Activated T-cell treated with anti-CD3 and anti-CD28 coated beads for 24 hours (primary cell): ENCODE results near the gene ALG2.
"Not testable (repeated sequence)": the region's sequence is repeated elsewhere in the genome, so short reads cannot be mapped to it uniquely, and the experiment has no call there.

Source experiments
- DNase-seq: peaks from one replicate; pipeline ENCODE4 v3.0.0-alpha.2; 2020; ENCODE audit warnings: low read depth

ALG2 gene

DNA sequence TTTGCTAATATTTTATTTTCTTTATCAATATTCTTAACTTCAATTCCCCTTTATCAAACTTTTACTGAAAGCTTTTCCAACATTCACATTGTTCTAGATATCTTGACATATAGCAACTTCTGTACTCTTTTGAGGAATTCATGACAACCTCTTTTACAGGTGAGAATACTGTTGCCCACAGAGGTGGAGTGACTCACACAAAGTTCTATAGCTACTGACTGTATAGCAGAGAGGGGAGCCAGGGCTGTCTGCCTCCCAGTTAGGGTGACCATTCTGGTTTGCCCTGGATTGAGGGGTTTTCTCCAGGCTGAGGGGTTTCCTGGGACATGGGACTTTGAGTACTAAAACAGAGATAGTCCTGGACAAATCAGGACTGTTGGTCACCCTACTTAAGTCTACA, 16.6 kb upstream of the ALG2 start:
- no peak for DNase-seq

DNA sequence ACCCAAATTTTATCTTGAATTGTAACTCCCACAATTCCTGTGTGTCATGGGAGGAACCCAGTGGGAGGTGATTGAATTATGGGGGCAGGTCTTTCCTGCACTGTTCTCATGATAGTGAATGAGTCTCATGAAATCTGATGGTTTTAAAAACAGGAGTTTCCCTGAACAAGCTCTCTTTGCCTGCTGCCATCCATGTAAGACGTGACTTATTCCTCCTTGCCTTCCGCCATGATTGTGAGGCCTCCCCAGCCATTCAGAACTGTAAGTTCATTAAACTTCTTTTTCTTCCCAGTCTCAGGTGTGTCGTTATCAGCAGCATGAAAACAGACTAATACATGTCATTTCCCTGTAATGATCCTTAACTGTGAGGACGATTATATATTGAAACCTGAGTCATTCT, 16.1 kb upstream of the ALG2 start:
- DNase-seq, result not testable (repeated sequence)

DNA sequence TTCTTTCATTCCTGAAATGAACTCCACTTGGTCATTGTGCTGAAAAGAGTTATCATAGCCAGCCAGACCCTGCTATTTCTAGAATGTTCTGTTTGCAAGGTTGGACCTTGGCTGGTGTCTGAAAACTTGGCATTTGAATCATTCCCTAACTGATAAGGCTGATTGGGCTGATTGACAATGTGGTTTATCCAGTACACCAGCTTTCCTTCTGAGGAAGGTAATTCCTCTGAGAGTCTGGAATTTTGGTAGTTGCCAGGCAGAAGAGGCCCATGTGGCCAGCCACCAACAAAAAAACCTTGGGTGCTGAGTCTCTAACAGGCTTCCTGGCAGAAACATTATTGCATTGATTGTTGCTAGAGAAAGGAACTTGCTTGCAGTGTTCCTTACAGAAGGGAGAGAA, 15.6 kb upstream of the ALG2 start:
- no peak for DNase-seq

DNA sequence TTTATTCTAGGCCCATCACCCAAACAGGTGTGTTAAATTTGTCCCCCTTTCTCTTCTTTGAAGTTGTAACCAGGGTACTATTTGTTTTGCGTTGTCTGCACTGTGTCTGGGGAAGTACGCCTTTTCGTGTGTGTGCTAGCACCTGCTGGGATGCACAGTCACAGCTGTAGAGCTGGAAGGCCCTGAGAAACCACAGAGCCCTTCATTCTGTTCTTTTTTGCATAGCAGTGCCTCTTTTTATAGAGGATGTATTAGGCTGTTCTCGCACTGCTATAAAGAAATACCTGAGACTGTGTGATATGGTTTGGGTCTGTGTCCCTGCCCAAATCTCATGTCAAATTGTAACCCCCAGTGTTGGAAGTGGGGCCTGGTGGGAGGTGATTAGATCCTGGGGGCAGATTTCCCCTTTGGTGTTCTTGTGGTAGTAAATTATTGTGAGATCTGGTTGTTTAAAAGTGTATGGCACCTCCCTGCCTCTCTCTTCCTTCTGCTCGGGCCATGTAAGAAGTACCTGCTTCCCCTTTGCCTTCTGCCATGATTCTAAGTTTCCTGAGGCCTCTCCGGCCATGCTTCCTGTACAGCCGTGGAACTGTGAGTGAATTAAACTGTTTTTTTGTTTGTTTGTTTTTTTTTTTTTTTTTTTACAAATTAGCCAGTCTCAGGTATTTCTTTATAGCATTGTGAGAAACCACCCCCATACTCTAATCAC, 14.3 kb upstream of the ALG2 start:
- DNase-seq, result no peak

DNA sequence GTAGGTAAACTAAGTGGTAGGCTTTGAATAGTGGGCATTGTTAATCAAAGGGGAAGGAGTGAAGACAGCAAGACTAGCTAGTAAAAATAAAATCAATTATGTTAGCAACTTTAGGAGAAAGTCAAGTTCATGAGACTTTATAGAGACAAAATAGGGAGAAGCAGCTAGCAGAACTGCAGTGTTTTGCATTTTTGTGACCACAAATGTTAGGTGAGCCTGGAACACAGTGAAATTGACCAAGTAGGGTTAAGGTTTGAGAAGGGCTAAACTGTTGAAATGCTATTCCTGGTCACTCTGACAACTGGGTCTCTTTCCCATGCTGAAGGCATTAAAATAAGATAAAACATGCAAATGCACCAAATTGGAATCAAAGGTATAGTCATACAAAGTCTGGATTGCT, 13.3 kb upstream of the ALG2 start:
- DNase-seq, result no peak

DNA sequence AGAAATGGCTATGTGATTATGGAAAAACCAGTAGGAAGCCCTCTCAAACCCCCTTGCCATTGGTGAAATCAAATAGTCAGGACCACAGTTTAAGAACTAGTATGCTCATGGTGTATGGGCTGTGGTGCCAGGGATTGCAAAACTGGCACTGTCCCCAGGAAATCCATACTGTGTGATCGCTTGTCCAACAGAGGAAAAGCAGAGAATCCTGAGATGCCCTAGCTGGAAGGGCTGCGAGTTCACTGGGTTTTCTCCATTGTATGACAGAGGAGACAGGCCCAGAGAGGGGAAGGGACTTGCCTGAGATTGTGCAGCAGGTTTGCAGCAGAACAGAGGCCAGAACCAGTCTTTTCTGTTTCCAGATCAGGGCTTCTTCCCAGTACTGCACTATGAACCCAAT, 12.9 kb upstream of the ALG2 start:
- no peak for DNase-seq

DNA sequence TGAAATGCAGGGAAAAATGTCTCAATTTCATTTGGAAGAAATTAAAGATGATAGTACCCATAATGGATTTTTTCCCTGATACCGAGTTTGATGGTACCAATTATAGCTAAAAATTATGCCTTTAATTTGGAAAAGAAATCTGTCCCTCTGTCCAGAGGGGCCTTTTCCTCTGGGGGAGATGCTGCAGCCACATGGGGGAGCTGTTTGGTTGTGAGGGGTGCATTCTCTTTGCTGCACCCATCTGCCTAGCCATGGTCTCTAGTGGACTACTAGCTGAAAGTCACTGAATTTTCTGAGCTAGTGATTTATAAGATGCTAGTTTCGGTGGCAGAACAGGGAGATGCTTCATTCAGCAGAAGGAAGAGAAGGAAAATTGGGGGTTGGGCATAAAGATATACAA, 10.0 kb upstream of the ALG2 start:
- DNase-seq, result no peak

DNA sequence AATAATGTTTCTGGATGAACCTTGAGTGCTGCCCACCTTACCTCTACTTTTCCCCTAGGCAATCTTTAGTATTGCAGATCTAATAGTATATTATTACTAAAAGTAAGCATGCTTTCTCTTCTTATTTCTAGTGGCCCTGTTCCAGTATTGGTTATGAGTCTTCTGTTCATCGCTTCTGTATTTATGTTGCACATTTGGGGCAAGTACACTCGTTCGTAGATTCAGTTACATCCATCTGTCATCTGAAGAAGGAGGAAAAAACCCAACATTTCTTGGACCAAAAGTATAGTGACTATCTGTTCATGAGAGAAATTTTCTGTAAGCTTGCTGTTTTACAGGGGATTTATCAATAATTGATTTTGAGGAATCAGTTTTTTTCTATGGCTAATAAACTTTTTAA, 8.5 kb upstream of the ALG2 start:
- no peak for DNase-seq

DNA sequence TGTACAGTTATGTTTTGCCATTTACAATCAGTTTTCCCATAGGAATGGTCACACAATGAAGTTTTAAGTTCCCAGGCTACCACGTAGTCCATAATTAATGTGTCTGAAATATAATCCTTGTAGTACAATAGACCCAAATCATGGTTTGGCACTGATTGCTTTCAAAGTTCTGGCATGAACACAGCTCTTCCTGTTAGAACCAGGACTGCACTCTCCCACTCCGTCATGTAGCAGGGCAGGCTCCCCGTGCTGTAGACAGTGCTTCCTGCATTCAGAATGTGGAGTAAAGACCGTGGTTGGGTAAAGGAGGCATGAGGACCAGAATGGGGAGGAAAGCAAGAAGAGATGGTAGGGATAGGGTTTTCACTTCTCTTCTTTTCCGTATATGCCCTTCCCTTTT, 4.3 kb upstream of the ALG2 start:
- no peak for DNase-seq

DNA sequence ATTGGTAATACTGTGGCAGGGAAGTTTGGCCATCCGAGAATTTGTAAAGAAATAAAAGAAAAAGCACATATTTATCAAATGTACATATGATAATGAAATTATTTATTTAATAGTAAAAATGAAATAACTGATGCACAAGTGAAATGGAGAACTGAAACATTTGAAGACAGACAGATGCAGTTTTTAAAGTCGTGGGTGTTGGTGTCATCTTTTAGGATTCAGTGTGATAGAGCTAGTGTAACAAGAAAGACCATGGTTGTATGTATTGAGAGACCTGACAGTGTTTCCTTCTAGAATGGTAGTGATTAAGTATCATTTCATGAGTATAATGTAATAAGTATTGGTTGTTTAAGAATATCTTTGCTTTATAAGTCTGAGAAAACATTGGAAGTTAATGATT, 2.7 kb upstream of the ALG2 start:
- no peak for DNase-seq

DNA sequence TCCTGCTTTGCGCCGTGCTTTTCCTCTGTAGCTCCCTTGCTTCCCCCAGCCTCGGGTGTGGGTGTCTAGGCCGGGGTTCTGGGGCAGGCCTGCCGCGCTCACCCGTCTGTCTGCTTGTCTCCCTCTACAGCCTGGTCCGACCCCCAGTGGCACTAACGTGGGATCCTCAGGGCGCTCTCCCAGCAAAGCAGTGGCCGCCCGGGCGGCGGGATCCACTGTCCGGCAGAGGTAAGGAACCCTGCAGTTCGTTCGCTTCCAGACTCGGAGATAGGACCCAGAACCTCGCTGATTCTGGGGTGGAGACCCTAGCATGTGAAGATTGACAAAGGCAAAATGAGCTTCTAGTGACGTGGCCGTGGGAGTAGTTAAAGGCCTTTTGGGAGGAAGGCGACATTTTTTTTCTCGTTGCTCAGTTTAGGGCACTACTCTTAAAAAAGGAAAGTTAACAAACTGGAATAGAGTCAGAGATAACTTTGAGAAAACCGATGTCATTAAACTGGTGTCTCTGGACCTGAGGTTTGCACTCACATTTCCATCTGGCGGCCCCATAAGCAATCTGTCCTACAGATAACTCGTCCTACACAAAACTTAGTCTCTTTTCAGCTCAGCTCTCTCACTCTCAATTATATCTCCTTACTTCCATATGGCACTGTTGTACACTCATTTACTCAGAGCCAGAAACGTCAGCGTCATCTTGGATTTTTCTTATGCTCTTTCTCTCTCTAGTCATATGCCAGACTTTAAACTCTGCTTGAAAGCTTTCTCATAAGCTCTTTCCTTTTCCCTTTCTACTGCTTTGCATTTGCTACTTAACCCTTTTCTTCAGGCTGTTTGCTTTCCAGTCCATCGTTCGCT, 901 bp upstream of the ALG2 start:
- no peak for DNase-seq

DNA sequence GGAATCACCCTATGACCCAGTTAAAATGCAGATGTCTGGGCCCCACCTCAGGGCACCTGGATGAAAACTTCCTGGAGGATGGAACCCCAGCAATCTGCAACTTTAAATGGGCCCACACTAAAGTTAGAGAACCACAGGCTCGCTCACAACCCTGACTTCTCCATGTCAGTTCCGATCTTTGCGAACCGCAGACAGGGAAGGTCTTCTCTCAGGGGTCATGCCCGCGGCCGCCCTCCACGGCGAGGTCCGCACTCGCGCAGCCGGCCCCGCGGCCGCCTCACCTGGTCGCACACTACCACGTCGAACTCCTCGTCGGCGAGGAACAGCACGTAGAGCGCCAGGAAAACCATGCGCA, 499 bp downstream of the ALG2 start:
- no peak for DNase-seq

DNA sequence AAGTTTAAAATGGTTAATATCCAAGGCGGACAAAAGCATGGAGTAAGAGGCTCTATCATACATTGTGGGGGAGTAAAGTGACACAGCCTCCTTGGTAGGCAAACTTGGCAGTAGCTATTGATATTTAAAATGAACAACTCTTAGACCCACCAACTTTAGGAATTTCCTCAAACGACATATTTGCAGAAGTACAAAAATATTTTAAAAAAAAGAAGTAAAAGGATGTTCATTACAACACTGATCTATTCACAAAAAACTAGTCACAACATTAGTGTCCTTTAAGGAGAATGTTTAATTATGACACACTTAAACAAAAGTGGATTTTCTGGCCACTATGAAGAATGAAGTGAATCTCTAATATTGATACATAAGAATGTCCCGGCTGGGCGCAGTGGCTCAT, 1.7 kb downstream of the ALG2 start:
- no peak for DNase-seq

DNA sequence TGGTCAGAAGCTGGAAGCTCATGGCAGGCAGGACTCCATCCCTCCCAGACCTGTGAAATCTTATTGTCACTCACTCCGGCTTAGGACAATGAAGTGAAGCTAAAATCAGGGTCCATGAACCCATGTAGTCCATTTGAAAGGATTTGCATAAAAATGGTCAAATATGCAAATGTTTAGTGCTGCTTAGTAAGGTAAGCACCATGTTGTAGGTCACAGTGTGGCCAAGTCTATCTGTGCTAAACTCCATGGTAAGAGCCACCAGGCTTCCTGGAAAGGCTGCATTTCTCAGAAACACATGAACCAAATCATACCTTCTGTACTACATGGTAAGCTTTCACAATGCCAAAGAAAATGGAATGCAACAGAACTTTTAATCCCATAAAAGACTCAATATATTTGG, 5.7 kb downstream of the ALG2 start:
- no peak for DNase-seq

DNA sequence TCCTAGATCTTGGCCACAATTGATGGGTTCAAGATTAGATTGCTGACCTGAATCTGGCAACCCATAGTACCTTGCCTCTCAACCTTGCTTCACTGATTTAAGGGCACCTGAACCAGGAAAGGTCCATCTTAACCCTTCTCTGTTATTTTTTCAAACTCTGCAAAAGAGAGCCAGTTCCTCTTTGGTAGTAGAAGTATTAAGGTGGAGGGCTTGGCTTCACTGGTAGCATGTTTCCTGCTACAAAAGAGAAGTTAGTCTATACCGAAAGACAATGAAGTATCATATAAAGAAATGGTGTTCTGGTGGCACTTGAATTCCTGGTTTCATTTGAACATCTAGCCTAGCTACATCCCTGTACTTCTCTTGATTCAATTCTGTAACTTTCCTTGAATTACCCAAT, 8.5 kb downstream of the ALG2 start:
- no peak for DNase-seq

DNA sequence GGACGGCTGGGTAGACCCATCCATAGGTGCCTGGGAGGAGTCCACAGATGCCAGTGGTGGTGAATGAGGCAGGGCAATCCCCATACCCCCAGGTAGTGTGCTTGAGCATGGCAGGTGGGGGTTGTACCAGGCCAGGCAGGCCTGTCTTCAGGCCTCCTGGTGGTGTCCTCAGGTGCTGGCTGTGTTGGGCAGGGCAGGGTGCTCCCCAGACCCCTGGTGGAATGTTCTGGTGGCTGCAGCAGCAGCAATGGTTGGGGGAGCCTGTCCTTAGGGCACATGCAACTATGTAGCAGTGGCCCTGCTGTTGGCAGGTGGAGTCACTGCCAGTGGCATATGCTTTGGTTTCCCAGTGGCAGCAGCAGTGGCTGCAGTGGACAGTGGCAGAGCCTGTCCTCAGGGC, 10.0 kb downstream of the ALG2 start:
- DNase-seq, result no peak

DNA sequence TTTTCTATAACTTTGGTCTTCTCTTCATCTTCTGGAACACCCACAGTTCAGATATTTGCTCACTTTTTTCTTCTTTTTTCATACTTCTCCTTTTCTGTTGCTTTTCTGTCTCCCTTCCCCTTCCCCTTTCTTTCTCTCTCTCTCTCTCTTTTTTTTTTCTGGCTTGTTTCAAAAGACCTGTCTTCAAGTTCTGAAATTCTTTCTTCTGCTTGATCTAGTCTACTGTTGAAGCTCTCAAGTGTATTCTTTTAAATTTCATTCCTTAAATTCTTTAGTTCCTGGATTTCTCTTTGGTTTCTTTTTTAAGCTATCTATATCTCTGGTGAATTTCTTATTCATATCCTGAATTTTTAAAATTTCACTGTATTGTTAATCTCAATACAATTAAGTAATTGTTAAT, 11.2 kb downstream of the ALG2 start:
- no peak for DNase-seq

DNA sequence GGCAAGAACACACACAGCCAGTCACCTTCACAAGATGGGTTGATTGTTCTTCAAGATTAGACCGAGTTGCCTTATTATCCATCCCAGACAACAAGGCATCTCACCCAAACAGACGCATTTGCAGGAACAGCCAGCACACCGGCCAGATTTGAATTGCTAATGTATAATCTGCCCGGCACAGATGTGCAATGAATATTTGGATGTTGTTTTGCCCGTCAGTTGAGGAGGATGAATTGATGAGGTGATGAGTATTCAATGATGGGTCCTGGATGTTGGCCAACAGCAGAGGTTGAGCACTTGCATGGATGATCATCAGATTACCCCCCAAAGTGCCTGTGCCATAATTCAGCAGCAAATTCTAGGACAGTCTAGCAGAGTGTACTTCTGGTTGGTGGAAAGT, 20.1 kb downstream of the ALG2 start:
- DNase-seq, result no peak

DNA sequence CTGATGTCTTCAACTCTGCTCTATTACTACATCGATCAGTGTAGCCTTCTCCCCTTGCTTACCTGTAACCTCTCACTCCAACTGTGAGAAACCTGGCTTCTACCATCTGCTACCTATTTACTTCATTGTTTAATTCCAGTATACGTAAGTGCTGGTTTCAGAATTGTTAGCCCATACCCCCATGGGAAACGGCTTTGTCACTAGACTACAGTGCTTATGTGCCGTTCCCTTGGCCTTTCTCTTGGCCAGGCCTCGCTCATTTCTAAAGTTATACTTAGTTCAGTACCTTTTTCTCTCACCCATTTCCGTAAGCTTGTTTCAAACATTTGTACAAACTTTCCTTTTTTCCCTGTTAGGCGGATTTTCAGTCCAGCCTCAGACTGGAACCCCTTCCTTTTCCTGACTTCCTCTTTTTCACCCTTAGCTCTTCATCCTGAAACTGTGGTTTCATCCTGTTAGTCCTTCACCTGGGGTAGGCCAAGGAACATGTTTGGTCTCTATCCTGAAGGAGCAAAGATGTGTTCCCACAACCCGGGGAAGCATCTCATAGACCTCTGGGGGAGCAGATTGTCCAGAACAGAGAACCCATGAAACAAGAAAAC, 21.7 kb downstream of the ALG2 start:
- no peak for DNase-seq

DNA sequence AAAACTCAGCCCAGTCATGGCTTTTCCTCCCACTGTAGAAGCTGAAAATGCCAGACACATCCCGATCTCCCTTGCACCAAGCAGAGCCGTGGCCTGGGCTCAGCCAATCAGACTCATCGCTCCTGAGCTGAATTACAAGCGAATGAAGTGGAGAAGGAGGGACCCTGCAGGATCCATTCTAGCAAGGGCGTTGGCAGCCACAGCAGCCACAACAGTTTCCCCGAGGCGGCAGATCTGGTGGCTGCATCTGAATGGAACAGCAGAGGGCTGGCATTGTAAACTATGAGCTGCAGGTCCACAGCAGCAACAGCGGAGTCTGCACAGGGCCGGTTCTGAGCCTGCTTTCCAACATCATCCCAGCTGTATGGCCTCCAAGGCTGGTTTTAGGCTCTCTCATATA, 23.8 kb downstream of the ALG2 start:
- no peak for DNase-seq

DNA sequence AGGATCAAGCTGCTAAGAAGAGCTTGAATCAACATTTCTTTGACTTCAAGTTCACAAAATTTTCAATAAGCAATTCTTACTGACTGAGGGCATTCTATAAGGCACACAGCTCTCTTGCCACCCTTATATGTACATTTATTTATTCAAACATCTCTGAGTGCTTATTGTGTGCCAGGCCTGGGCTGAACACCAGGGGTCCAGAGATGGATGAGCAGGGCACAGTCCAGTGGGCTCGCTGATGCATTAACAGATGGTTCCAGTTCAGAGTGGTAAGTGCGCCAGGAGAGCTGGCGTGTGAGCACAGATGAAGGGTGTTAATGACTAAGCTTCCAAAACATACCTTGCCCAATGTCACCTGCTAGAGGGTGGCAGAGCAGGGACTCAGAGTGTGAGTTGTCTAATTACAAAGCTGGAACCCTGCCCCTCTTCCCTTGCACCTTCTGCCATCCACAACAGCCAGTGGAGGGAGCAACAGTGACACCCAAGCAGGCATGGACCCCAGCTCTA, 24.6 kb downstream of the ALG2 start:
- no peak for DNase-seq

DNA sequence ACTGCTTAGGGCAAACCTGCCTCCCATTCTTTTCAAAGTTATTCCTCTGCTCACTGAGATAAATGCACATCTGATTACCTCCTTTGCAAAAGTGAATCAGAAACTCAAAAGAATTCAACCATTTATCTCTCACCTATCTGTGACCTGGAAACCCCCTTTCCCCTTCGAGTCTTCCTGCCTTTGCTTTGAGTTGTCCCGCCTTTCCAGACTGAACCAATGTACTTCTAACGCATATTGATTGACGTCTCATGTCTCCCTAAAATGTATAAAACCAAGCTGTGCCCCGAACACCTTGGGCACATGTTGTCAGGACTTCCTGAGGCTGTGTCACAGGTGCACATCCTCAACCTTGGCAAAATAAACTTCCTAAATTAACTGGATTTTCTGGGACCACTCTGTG, 25.3 kb downstream of the ALG2 start:
- not testable (repeated sequence) for DNase-seq

DNA sequence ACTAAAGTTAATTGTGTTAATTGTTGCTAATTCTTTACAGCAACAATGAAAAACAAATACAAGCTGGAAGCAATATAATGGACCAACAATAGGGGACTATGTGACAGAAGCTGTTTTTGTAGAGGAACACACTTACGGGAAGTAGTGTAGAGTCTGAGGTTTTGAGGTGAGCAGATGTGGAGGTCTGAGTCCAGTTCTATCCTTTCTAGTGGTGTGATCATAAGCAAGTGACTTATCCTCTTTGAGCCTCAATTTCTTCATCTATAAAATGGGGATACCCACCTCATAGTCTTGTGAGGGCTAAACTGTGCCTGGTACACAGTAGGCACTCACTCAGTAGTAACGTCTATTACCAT, 28.3 kb downstream of the ALG2 start:
- DNase-seq, result no peak
